Ectodermal cell (in vitro differentiated cells): ENCODE measurements around the gene SULT1E1. TPM values are rescaled to one million over a fixed set of nuclear protein-coding genes. Genes with fewer than 3 reads are reported as not detected.

ENCODE experiments used
- H3K27ac ChIP-seq: 2 replicates; pipeline ENCODE4 v1.7.0; 2013; ENCODE audit warnings: mild to moderate bottlenecking, low read depth, low read length; ENCODE audit not compliant: insufficient read depth, poor library complexity, severe bottlenecking
- H3K27me3 ChIP-seq: 2 replicates; pipeline ENCODE4 v1.7.0; 2013; ENCODE audit warnings: mild to moderate bottlenecking, low read length; ENCODE audit not compliant: insufficient read depth, control insufficient read depth, poor library complexity, severe bottlenecking
- H3K36me3 ChIP-seq: one replicate; pipeline ENCODE4 v1.7.0; 2013; ENCODE audit warnings: low read length; ENCODE audit not compliant: control insufficient read depth, insufficient read depth
- H3K4me1 ChIP-seq: one replicate; pipeline ENCODE4 v1.7.0; 2013; ENCODE audit warnings: low read length; ENCODE audit not compliant: control insufficient read depth, insufficient read depth
- H3K4me3 ChIP-seq: 2 replicates; pipeline ENCODE4 v1.7.0; 2013; ENCODE audit warnings: low read depth, low read length, control low read depth; ENCODE audit not compliant: insufficient read depth
- H3K9me3 ChIP-seq: 2 replicates; pipeline ENCODE4 v1.7.0; 2013; ENCODE audit warnings: mild to moderate bottlenecking, low read length, moderate library complexity; ENCODE audit not compliant: control insufficient read depth
- WGBS, 2 experiments: methylation state at CpG; one replicate each; pipeline ENCODE4 v1.1.7; 2013; ENCODE audit warnings: missing lambda C conversion rate in 2 of 2; 5-methylcytosine and 5-hydroxymethylcytosine counted together
- polyA plus RNA-seq, 4 experiments: library from polyadenylated mRNA; stranded (reverse); fragments of 50-300 nt; gene quantifications; one replicate each; pipeline ENCODE4 v1.2.3, GENCODE V29; 2013

SULT1E1 gene, protein sequence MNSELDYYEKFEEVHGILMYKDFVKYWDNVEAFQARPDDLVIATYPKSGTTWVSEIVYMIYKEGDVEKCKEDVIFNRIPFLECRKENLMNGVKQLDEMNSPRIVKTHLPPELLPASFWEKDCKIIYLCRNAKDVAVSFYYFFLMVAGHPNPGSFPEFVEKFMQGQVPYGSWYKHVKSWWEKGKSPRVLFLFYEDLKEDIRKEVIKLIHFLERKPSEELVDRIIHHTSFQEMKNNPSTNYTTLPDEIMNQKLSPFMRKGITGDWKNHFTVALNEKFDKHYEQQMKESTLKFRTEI
- polyA plus RNA-seq (2013, experiment 1 of 4) = not detected
- not detected for polyA plus RNA-seq (2013, experiment 2 of 4)
- polyA plus RNA-seq (2013, experiment 3 of 4) = not detected
- polyA plus RNA-seq (2013, experiment 4 of 4) = not detected

DNA sequence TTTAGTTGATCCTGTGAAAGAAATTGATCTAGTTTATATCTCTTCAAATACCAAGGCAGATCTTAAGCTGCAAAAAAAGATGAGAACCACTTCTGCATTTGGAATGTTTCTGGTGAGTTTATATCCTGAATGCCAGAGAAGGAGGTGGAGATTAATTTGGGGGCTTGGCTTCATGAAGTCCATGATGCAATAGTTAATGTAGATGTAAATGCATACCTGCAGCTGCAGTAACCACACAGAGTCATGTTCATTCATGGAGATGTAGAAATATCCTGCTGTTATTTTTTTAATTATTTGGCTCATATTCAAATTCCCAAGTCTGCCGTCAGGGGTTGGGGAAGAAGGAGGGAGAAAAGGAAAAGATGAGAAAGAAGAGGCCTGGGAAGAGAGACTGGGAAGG is at the start of gene SULT1E1:
TSS of gene SULT1E1 (minus strand) at position 94 of the 400 bp plus-strand sequence. CDS start 2,501 bp downstream, outside the sequence.
- H3K9me3 ChIP-seq = no peaks in the 10 kb centered on the region
- no peaks in the 10 kb centered on the region for H3K36me3 ChIP-seq
- H3K27me3 ChIP-seq = no peaks in the 10 kb centered on the region
- no peak within 1 kb of the TSS for H3K4me3 ChIP-seq
- no peaks in the 10 kb centered on the region for H3K4me1 ChIP-seq
- H3K27ac ChIP-seq = no peak within 1 kb of the TSS
- WGBS, 2 experiments = no CpG with 5 or more reads among the region's 1 CpG

GRCh38 chr4:69909195-69909594 is 49.2 kb upstream of the SULT1E1 start:
- no peak overlapping the region for H3K27ac ChIP-seq
- no peak overlapping the region for H3K4me3 ChIP-seq
- no peaks in the 10 kb centered on the region for H3K4me1 ChIP-seq
- H3K9me3 ChIP-seq = no peaks in the 10 kb centered on the region
- H3K27me3 ChIP-seq = no peaks in the 10 kb centered on the region
- H3K36me3 ChIP-seq = no peaks in the 10 kb centered on the region
- WGBS, 2 experiments = 83 to 87% methylated on average over 4 of the region's 4 CpGs

DNA sequence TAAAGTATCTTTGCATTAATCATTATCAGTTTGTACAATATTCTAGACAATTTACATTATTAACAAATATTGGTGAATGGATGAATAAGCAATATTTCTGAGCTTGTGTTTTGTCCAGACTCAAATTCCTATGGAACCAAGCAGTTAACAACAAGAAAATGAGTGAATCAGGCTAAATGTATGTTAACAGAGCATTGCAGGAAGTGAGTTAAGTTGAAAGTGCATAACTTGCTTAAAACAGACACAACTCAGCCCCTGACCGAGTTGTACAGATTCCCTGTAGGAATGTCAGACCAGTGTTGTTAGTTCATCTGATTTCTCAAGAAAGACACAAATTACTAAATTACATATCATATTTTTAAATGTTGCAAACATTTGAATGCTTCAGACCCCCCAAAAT is 47.2 kb upstream of the SULT1E1 start:
- Histone ChIP-seq H3K27me3 (no peaks in the 10 kb centered on the region), H3K36me3 (no peaks in the 10 kb centered on the region), H3K27ac (no peak overlapping the region), H3K9me3 (no peaks in the 10 kb centered on the region), H3K4me1 (no peaks in the 10 kb centered on the region), H3K4me3 (no peak overlapping the region)
- WGBS, 2 experiments = 85% methylated on average over 1 of the region's 1 CpG; no CpG with 5 or more reads in 1 of the 2 experiments

DNA sequence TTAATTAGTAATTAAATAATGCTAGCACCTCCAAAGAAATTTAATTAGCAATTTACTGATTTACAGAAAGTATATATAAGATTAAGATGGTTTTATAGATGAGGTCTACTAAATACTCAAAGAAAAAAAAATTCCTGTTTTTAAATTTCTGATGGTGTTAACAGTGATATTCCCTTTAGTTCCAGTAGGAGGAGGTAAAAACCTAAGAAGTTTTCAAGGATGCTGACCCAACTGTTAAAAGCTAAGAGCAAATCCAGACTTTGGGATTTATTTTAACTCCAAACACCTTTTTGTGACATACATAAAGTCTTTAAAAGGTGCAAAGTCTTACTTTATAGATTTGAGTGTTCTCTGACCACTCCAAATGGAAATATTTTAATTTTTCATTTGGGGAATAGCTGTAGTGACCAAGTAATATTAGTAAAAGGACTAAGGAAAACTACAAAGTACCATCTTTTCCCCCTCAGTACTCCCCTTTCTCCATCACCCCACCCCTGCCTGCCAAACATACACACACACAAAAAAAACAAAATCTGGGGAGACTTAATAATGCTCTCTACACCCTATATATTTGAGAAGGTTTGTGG is 36.7 kb upstream of the SULT1E1 start:
- Histone ChIP-seq H3K4me3 (no peak overlapping the region), H3K27me3 (no peaks in the 10 kb centered on the region)

GRCh38 chr4:69894721-69895120 is 34.8 kb upstream of the SULT1E1 start:
- no peak overlapping the region for H3K4me3 ChIP-seq
- H3K27ac ChIP-seq = no peak overlapping the region
- no peaks in the 10 kb centered on the region for H3K27me3 ChIP-seq
- no peaks in the 10 kb centered on the region for H3K9me3 ChIP-seq
- no peaks in the 10 kb centered on the region for H3K4me1 ChIP-seq
- no peaks in the 10 kb centered on the region for H3K36me3 ChIP-seq
- 90 to 96% methylated on average over 3 of the region's 3 CpGs for WGBS, 2 experiments

More for the DNA sequence above, 36.7 kb upstream of the SULT1E1 start:
- H3K4me1 ChIP-seq = no peaks in the 10 kb centered on the region
- H3K27ac ChIP-seq = no peak overlapping the region
- H3K9me3 ChIP-seq = no peaks in the 10 kb centered on the region
- no peaks in the 10 kb centered on the region for H3K36me3 ChIP-seq

DNA sequence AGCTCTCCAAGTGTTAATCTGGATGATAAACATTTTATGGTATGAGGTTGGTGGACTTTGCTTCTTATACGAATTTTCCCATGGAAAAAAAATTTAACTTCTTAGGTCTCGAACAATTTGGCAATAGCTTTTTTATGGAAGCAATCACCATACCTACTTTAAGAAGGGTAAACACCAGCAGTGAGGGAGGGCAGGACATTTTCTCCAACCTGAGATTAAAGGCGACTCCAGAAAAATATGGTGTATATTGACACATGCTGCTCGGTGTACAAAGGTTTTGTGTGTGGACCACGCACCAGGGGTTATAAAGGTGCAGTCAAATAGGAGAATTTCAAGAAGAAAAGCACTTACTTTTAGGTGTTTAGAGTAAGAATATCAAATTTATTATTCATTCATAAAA is 34.2 kb upstream of the SULT1E1 start:
- Histone ChIP-seq H3K27me3 (no peaks in the 10 kb centered on the region), H3K4me1 (no peaks in the 10 kb centered on the region), H3K27ac (no peak overlapping the region), H3K36me3 (no peaks in the 10 kb centered on the region), H3K4me3 (no peak overlapping the region), H3K9me3 (no peaks in the 10 kb centered on the region)
- 89 to 96% methylated on average over 4 to 5 of the region's 5 CpGs for WGBS, 2 experiments

DNA sequence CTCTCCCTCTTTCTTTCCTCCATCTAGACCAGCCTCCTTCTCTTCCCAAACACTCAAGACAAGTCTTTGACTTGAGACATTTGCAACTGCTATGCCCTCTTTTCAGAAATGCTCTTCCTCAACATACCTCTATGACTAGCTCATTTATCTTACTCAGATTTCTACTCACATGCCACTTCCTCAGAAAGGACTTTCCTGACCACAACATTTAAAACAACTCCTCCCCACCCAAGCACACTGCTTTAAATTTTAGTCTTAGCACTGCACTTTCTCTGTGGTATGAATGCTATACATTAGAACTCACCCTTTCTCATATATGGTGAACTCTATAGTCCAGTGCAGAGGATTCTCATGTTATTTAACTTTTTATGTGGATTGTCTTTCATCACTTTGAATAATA is 28.4 kb upstream of the SULT1E1 start:
- H3K36me3 ChIP-seq = no peaks in the 10 kb centered on the region
- no peak overlapping the region for H3K4me3 ChIP-seq
- H3K27ac ChIP-seq = no peak overlapping the region
- H3K9me3 ChIP-seq = no peaks in the 10 kb centered on the region
- no peaks in the 10 kb centered on the region for H3K27me3 ChIP-seq
- H3K4me1 ChIP-seq = no peaks in the 10 kb centered on the region

DNA sequence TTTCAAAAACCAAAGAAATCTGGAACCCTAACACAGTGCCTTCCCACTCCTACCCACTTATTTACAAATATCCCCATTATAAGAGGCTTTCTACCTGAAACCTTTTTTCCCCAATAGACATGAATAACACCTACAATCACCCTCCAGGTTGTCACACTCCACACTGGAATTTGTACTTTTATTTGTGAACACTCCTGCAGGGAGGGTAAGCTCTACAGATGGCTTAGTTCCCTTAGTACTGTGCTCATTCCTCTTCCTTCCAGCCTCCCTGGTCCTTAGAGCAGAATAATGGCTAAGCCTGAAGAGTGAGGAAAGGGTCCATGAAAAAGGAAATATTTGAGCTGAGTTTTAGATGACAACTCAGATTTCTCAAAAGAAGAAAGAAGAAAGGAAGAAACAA is 22.2 kb upstream of the SULT1E1 start:
- H3K4me3 ChIP-seq = no peak overlapping the region
- no peak overlapping the region for H3K27ac ChIP-seq
- no peaks in the 10 kb centered on the region for H3K36me3 ChIP-seq

DNA sequence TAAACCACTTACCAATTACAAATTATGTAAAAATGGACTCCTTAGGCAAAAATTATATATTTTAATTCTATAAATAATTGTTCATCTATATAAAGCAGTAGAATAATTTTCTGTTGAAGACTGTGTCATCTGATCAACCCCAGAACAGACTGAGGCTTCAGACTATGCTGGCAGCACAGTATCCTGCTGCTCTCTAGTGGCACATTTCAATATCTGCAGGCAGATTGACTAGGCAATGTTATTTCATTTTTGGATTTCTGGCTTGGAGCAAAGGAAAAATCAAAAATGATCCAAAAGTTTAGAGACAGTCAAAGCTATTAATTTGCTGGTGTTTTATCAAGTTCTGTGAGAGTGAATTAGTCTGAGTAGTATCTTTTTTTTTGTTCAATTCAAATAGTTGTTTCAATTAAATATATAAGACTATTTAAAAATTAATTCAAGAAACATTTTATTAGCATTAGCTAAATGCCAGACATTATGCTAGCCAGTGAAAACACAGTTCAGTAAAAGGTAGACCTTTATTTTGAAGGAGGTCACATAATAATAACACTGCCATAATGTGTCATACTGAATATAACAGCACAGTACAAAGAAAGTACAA is 21.3 kb upstream of the SULT1E1 start:
- Histone ChIP-seq H3K9me3 (no peaks in the 10 kb centered on the region), H3K4me1 (no peaks in the 10 kb centered on the region), H3K27me3 (no peaks in the 10 kb centered on the region), H3K27ac (no peak overlapping the region), H3K36me3 (no peaks in the 10 kb centered on the region), H3K4me3 (no peak overlapping the region)

More for the DNA sequence above, 22.2 kb upstream of the SULT1E1 start:
- no peaks in the 10 kb centered on the region for H3K27me3 ChIP-seq
- H3K9me3 ChIP-seq = no peaks in the 10 kb centered on the region
- H3K4me1 ChIP-seq = no peaks in the 10 kb centered on the region

DNA sequence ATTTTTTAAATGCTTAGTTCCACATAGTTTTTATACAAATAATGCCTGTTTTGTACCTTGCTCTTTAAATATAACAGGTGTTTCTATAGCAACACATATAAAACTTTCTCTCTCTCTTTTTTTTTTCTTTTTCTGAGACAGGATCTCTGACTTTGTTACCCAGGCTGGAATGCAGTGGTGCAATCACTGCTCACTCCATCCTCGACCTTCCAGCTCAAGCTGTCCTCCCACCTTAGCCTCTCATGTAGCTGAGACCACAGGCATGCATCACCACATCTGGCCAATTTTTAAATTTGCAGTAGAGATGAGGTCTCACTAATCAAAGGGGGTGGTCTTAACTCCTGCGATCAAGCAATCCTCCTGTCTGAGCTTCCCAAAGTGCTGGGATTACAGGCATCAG is 18.3 kb upstream of the SULT1E1 start:
- H3K27me3 ChIP-seq = no peaks in the 10 kb centered on the region
- H3K27ac ChIP-seq = no peak overlapping the region
- no peaks in the 10 kb centered on the region for H3K4me1 ChIP-seq
- no peaks in the 10 kb centered on the region for H3K9me3 ChIP-seq
- no peak overlapping the region for H3K4me3 ChIP-seq
- WGBS, 2 experiments = 82 to 87% methylated on average over 2 of the region's 2 CpGs
- H3K36me3 ChIP-seq = no peaks in the 10 kb centered on the region
